CD4-positive, alpha-beta T cell treated with Interferon gamma for 1 hour (primary cell): ENCODE results near the gene CCT5.
"Not testable (repeated sequence)": the region's sequence is repeated elsewhere in the genome, so short reads cannot be mapped to it uniquely, and the experiment has no call there.

Experiments used
- DNase-seq: peaks from one replicate; pipeline ENCODE4 v3.0.0-alpha.2; 2020

Gene CCT5

GRCh38 chr5:10247217-10247616, 2.9 kb upstream of the CCT5 start:
- DNase-seq, result not testable (repeated sequence)

DNA sequence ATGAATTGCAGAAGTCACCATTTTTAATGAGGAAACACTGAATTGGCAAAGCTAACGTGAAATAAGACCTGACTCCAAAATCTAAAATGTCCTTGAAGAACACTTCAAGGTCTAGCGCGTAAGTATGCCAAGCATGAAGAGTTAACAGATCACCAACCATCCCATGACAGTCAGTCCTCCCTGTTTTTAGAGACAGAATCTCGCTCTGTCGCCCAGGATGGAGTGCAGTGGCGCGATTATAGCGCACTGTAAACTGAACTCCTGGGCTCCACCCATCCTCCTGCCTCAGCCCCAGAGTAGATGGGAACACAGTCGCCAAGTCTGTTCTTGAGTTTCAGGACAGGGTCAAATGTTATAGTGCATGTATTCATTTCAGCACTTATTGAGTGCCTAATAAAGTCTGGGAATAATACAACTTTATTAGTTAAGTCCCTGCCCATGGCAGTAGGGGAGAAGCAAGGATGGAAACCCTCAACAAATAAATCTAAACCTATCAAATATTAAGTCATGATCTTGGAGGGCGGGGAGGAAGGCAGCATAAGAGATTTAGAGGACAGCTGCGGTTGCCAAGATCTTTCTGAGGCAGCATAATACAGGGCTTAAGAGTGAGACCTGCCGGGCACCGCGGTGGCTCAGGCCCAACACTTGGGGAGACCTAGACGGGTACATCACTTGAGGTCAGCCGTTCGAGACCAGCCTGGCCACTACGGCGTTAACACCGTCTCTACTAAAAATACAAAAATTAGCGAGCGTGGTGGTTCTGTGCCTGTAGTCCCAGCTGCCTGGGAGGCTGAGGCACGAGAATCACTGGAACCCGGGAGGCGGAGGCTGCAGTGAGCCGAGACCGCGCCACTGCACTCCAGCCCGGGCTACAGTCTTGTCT, 1.5 kb upstream of the CCT5 start:
- DNase-seq, result no peak

- DNase-seq, result no peak
These were observed 761 bp downstream of the CCT5 start for GRCh38 chr5:10250806-10251276.

- no peak for DNase-seq
These were observed 1.3 kb downstream of the CCT5 start for GRCh38 chr5:10251405-10251804.

DNA sequence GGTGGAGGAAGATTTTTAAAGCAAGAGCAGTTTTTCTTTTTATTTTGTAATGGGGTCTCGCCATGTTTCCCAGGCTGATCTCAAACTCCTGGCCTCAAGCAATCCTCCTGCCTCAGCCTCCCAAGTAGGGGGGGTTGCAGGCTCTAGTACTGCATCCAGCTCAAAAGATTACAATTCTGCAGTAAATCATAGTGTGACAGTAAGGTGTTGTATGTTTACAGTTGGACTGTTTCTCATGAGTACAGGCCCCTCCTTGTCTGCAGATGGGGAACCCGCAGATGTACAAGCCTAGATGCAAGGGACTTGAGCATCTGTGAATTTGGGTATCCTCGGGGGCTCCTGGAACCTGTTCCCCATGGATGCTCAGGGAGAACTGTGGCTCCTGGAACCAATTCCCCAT, 3.3 kb downstream of the CCT5 start:
- no peak for DNase-seq

- DNase-seq, result no peak
These were observed 4.6 kb downstream of the CCT5 start for GRCh38 chr5:10254686-10255085.

DNA sequence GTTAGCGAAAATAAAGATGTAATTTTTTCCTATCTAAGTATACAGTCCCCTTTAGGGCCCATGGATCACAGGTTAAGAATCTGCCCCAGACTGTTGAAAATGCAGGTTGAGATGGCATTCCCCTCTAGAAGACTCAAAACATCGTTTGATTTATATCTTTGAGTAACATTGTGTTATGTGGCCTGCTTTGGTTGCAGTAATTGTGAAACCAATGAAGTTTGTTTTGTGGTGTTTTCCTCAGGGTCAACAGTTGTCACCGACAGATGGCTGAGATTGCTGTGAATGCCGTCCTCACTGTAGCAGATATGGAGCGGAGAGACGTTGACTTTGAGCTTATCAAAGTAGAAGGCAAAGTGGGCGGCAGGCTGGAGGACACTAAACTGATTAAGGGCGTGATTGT, 7.8 kb downstream of the CCT5 start:
- no peak for DNase-seq

DNA sequence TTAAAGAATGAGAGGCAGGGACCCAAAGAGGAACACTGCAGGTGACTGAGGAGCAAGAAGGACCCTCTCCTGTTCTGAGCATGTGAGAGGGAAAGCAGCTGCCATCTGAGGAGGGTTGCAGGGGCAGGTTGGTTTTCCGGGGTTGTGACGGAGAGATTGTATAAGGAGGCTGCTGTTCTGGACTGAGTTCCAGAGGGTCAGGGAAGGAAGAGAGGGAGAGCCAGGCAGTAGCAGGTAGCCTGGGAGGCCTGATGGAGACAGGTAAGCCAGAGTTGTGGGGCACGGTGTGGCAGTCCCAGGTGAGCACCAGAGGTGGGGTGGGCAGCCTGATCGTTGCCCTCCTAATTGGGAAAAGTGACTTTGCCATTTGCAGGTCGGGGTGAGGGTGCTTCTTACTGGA, 9.8 kb downstream of the CCT5 start:
- DNase-seq, result no peak

DNA sequence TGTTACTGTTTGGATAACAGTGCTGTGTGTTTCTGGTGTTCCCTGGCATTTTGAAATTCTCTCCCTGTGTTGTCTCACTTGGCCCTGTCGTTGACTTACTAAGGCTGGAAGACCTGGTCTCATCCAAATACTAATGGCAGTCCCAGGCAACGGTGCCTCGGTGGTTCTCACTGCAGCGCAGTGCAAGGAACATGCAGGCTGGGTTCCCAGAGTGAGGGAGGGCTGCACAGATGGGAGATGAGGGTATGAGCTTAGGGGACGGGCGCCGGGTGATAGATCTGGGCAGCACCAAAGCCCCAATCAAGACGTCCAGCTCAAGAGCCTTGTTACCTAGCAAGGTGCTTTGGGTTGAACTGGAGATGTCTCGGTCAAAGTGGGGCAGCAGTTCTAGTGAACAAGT, 11.0 kb downstream of the CCT5 start:
- no peak for DNase-seq

- no peak for DNase-seq
These were observed 12.2 kb downstream of the CCT5 start for GRCh38 chr5:10262121-10262774.

DNA sequence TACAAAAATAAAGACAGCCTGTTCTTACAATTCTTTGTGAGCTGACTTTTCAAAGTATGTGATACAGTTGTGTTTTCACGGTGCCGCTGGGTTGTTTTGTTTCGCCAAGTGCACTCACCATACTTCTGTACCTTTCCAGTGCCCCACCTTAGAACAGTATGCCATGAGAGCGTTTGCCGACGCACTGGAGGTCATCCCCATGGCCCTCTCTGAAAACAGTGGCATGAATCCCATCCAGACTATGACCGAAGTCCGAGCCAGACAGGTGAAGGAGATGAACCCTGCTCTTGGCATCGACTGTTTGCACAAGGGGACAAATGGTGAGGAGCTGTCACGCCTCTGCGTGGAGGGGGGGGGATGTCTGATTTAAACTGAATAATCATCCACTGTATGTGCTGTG, 12.9 kb downstream of the CCT5 start:
- DNase-seq, result no peak

GRCh38 chr5:10264604-10265003, 14.5 kb downstream of the CCT5 start:
- DNase-seq, result no peak

- no peak for DNase-seq
These were observed 15.4 kb downstream of the CCT5 start for GRCh38 chr5:10265245-10266109.

DNA sequence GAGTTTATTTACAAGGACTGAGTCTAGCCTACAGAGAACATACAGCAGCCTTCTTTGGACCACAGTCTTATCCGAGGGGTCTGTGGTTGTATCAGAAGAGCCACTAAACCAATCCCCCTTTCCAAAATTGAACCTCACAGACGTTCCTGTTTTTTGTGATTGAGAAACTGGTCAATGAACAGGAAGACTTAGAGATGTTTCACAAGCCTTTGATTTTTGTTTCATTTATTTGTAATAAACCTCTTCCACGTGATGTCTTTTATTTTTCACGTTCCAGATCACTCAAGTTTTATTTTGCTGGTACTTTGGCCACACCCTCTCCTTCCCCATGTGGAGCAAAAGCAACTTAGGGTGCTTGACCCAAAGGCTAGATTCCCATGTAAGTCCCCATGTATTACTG, 16.1 kb downstream of the CCT5 start:
- DNase-seq, result no peak

GRCh38 chr5:10266839-10267238, 16.8 kb downstream of the CCT5 start:
- DNase-seq, result no peak

- DNase-seq, result no peak
These were observed 18.0 kb downstream of the CCT5 start for GRCh38 chr5:10268100-10268499.

DNA sequence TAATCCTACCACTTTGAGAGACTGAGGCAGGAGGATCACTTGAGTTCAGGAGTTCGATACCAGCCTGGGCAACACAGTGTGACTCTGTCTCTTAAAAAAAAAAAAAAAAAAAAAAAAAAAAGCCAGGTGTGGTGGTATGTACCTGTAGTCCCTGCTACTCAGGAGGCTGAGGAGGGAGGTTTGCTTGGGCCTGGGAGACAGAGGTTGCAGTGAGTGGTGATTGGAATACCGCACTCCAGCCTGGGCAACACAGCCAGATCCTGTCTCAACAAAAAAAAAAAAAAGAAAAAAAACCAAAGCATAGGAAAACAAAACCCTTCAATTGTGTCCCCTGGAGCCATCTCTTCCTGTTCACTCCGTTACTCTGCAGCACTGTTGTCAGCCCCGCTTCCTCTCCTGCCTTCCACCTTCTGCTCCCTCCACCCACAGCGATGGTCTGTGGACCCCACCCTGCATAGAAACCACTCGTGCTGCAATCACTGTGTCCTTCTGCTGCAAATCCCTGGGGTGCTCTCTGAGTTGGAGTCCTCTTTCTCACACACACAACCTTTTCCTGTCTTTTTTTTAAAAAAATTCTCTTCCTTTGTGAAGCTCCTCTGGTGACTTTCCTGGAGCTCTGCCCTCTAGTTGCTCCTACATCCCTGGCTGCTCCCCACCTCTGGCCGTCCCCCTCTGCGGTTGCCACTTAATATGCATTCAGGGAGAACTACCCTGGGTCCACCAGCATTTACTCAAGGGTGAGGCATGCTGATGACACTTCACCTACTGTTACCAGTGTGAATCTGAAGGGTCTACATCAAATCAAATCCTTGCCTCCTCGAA, 22.2 kb downstream of the CCT5 start:
- no peak for DNase-seq

DNA sequence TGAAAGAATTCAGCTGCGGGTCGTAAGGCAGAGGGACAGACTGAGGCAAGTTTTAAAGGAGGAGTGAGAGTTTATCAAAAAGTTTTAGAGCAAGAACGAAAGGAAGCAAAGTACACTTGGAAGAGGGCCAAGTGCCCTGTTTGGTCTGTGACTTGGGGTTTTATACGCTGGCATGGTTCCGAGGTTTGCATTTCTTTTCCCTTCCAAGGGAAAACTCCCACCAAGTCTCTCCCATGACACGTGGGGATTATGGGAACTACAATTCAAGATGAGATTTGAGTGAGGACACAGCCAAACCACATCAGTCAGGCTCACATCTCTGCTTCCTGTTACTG, 22.8 kb downstream of the CCT5 start:
- DNase-seq, result not testable (repeated sequence)

DNA sequence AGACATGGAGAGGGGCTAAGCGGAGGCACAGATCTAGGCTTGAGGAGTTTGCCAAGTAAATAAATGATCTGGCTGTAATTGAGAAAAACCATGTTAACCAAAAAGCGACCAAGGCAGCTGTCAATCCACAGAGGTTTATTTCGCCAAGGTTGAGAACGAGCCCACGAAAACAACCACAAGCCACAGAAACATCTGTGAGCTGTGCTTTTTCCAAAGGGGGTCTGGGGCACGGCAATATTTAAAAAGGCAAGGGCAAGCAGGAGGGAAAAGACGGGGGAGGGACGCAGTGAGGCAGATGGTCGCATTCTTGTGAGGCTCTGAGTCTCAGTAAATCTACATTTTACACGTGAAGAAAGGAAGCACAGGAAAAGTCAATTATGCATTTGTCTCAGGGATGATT, 25.4 kb downstream of the CCT5 start:
- no peak for DNase-seq

DNA sequence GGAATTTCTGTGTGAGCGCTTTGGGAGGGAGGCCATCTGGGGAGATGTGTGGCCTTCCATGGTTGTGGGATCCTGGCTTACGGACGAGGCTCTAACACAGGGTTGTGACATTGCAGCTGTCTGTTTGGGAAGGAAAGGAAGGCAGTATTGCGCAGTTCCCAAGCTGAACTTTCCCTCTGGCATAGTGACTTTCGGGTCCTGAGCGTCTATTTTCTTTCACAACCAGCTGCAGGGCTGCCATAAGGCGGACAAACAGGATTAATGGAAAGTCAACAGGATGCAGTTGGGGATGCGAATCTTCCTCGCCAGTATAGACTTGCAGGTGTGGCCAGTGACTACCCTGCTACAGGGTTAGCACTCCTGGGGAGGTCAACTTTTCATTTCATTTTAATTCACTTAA, 25.9 kb downstream of the CCT5 start:
- no peak for DNase-seq

DNA sequence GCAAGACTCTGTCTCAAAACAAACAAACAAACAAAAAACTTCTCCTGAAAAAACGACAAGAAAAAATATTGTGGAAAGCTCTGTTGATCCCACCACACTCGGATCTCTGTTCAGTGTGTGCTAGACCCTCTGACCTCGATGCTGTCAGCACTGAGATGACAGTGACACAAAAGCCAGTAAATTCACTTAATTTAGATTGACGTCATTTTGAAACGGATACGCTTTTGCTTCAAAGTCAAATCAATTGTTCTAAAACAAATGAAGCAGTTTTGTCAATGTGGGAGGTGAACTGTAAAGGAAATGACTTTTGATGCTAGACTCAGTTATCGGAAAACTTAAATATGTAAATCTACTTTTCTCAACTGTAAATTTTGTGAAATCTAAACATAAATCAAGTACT, 26.6 kb downstream of the CCT5 start:
- no peak for DNase-seq

- DNase-seq, result no peak
These were observed 27.9 kb downstream of the CCT5 start for GRCh38 chr5:10277773-10278630.
